Activated CD8-positive, alpha-beta memory T cell treated with anti-CD3 and anti-CD28 coated beads, Interleukin-2, amount 50 U/mL, for 24 hours (primary cell): ENCODE results near the gene HNRNPA2B1.
A peak's percentile ranks its signal among the peaks of the same experiment; 100 is the strongest.
"Not testable (repeated sequence)": the region's sequence is repeated elsewhere in the genome, so short reads cannot be mapped to it uniquely, and the experiment has no call there.

Experiments
- DNase-seq: peaks from one replicate; pipeline ENCODE4 v3.0.0-alpha.2; 2020; ENCODE audit errors: extremely low read depth

HNRNPA2B1 gene

DNA sequence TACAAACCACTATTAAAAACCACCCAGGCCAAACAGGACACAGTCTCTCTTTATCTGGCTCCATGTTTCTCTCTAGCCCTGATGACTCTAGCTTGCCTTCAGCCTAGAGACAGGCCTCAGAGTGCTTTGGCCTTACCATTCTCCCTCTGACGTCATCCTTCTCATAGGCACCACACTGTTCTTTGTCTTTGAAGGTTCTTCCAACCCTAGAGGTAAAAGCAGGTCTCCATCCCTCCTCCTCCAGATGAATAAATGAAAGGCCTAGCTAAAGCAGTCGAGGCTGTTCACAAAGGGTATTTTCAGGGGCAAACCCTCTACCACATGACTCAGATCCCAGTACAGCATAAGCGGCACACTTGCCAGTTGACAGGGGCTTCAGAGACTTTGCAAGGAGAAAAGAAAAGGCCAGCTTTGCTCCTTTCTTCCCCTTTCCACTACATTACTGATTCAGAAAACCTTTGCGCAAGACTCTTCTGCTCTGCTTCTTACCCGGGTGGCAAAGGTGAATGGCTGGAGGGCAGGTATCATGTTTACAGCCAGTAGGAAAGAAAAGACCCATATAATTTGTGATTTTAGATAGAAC, 33.8 kb downstream of the HNRNPA2B1 start:
- DNase-seq = no peak

DNA sequence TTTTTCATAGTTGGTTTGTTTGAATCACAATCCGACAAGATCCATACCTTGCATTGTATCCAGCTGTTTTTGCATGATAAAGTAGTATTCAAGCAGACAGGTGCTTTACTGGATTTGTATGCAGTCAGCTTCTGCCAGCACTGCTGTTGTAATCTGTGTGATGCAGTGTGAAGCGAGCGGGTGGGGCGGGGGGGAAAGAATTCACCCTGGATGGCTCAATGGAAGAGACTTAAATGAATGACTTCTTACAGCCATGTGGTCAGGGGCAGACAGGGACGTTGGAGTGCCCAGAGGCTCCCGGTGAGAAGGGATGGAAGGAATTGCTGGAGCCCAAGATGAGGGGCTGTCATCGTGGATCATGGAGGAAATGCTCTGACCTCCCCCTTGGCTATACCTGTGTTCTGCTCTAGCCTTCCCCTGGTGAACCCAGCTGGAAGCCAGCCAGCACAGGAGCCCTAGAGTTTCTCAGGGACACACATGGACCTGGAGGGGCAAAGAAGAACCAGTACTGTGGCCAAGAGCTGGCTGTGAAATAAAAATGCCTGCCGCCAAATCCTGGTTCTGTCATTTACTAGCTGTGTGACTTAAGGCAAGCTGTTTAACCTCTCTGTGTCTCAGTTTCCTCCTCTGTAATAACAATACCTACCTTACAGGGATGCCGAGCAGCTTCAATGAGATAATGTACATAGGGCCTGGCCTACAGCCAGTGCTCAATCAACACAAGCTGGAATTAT, 34.4 kb downstream of the HNRNPA2B1 start:
- no peak for DNase-seq

DNA sequence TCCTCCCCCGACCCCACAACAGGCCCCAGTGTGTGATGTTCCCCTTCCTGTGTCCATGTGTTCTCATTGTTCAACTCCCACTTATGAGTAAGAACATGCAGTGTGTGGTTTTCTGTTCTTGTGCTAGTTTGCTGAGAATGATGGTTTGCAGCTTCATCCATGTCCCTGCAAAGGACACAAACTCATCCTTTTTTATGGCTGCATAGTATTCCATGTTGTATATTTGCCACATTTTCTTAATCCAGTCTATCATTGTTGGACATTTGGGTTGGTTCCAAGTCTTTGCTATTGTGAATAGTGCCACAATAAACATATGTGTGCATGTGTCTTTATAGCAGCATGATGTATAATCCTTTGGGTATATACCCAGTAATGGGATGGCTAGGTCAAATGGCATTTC, 36.7 kb downstream of the HNRNPA2B1 start:
- DNase-seq = not testable (repeated sequence)

DNA sequence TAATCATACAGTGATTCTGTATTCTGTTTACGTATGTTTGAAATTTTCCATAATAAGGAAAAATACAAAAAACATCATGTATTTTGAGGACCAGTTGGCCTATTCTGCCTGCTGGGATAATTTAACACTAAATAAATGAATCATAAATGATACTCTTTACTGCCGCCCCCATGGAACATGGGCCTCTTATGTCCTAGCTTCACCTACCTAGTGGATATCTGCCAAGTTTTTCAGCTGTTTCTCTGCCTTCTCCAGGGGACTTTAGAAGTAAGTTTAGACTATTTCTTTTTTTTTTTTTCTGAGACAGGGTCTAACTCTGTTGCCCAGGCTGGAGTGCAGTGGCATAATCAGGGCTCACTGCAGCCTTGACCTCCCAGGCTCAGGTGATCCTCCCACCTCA, 38.1 kb downstream of the HNRNPA2B1 start:
- no peak for DNase-seq

DNA sequence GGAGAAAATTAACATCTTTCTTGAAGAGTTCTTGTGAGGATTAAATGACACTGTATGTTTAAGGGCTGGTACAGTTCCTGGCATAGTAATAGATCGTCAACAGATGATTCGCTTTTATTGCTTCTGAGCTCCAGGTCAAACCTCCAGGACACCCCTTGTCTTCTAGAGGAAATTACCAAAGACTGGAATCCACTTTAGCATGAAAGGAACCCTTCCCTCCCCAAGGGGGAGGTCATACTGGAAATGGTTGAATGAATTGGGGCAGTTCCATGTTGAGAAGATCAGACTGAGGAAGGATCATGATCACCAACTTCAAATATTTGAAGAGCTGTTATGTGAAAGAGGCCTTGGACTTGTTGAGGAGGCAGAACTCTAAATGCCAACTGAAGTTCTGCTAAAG, 39.6 kb downstream of the HNRNPA2B1 start:
- no peak for DNase-seq

DNA sequence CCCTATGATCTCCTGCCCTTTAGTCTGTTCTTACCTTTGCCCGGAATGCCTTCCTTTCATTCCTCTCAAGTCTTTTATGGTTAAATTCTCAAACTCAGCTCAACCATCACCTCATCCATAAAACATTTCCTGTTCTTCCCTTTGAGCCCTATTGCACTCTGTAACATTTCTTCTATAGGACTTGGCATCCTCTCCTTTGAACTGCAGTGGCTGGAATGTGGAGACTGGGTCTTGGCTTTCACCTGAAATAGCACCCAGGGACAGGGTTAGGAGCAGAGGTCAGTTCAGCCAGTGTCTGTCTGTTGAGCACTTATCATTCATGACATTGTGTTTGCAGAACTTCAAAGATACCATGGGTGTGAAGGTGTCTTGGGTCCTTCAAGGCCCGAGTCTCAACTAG, 41.3 kb downstream of the HNRNPA2B1 start:
- no peak for DNase-seq

DNA sequence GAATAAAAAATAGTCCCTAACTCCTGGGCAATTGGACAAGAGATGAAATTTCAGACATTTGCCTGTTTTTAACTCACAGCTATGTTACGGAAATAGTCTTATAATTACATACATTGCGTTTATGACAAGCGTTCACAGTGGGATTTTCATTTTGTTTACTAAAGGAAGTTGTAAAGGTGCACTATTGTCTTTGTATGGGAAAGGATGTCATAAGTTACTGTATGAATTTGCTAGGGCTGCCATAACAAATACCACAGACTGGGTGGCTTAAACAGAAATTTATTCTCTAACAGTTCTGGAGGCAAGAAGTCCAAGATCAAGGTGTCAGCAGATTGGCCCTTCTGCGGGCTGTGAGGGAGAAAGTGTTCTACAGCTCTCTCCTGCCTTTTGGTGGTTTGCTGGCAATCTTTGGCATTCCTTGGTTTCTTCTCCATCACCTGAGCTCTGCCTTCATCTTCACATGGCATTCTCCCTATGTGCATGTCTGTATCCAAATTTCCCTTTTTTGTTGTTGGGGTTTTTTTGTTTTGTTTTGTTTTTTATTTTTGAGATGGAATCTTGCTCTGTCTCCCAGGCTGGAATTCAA, 42.9 kb downstream of the HNRNPA2B1 start:
- DNase-seq = no peak

DNA sequence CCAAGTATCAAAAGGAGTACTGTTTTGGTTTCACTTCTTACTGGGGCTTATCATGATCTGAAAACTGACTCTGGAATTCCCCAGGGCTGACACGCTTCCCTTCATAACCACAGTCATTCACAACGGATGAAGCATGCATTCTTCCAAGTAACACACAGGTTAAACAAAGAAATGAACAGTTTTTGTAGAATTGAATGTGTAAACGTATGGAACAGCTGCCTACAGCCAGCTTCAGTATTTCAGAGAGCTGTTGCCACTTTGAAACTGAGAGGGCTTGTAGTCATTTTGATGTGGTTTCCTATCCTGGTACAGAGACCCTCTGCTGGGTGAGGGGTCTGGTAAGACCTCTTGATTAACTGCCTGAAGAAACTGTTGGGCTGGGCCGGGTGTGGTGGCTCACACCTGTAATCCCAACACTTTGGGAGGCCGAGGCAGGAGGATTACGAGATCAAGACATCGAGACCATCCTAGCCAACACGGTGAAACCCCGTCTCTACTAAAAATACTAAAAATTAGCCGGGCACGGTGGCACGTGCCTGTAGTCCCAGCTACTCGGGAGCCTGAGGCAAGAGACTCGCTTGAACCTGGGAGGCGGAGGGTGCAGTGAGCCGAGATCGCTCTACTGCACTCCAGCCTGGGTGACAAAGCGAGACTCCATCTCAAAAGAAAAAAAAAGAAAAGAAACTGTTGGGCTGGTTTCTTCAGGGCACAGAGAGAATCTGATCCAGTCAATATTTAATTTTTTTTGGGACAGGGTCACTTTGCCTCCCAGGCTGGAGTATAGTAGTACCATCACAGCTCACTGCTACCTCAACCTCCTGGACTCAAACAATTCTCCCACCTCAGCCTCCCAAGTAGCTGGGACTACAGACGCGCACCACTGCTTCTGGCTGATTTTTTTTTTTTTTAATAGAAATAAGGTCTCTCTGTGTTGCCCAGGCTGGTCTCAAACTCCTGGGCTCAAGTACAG, 43.8 kb downstream of the HNRNPA2B1 start:
- peak; percentile 43 for DNase-seq

DNA sequence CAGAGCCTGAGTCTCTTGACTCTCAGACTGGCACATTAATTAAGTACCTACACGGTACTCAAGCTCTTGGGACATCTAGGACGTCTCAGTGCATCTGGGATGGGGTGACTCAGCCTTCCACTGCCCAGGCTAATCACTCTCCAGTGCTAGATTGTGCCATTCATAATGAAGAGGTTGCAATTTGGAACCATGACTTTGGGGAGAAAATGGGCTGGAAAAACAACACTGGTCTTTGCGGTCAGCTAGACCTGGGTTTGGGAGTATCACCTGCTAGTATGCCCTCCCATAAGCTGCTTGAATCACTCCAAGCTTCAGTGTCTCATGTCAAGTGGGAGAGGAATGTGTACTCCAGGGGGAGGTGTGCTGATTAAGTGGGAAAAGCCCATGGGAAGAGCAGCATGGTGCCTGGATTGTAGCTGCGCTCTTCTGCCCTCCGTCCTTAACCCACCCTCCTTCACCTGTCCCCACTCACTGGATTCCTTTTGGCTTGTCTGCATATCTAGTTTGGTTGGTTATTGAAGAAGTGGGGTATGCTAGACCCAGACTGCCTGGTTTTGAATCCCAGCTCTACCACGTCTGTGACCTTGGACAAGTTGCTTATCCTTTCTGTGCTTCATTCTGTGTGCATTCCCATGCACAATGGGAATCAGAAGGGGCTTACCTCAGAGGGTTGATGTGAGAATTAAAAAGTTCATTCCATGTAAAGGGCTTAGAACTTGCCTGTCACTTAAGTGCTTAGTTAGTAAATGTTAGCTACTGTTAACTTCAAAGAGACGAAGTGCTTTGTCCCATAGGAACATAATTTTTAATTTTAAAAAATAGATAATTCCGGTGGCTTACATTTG, 44.8 kb downstream of the HNRNPA2B1 start:
- DNase-seq = no peak

DNA sequence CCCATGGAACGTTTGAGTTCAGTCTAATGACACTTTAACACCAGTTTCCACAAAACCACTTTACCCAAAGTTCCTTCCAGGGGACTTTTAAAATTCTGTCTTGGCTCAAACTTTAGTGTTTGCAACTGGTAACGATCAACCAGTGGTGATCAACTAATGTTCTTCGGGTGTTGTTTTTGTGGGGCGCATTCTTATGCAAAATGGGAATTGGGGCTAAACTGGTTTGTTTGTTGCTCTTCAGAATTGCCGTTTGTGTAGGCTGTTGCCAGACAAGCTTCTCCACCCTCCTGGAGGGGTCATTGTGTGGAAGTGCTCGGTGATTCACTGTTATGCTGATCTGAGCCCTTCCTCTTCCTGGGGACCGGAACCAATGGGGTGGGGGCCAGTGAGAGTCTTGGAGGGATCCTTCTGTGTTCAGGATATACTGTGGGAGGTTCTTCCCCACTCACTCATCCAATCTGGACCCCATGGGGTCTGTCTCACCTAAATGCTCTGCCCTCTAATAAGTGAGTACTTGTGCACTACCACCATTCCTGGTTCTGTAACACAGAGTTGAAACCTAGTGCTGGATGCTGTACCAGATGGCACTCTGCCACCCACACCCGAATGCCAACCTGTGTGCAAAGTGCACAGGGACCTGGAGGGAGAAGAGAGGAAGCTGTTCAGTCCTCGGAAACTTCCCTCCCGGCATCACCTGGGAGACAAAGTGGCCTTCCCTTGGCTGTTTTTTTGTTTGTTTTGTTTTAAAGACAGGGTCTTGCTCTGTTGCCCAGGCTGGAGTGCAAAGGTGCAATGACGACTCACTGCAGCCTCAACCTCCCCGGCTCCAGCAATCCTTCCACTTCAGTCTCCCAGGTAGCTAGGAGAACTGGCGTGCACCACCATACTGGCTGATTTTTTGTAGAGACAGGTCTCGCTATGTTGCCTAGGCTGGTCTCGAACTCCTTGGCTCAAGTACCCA, 46.4 kb downstream of the HNRNPA2B1 start:
- no peak for DNase-seq

DNA sequence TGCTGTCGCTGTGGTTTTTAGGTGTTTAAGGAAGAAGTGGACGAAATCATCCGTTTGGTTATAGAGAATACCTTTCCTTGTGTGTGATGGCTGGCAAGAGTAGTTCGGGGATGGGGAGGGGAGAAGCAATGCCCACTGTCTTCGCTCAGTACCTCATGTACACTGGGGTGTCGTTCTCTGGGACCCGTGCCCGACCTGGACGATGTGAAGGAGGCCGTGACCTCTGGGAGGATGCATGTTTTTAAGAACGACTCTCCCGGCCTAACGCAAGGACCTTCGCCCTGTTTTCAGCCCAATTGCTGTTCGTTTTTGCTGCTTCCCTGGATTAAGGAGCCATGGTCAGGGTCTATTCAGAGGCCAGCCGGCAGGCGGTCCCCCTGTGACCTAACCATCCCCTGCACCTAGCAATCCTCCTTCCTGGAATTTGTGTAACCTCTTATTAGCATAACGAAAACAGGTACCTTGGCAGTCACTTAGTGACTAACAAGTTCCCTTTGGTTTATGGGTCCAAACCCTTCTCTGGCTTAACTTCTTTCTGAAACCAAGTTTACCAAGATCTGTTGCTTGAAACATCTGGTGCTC, 47.2 kb downstream of the HNRNPA2B1 start:
- DNase-seq = no peak

DNA sequence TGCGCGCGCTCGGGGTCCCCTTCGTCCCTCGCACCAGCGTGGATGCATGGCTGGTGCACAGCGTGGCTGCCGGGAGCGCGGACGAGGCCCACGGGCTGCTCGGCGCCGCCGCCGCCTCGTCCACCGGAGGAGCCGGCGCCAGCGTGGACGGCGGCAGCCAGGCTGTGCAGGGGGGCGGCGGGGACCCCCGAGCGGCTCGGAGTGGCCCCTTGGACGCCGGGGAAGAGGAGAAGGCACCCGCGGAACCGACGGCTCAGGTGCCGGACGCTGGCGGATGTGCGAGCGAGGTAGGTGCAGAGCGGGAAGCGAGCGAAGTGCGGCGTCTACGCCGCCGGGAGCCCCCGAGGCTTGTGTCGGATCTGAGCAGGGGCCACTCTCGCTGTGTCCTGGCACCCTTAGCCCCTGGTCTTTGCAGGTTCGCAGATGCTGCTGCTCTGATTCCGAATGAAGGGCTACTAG, 47.7 kb downstream of the HNRNPA2B1 start:
- not testable (repeated sequence) for DNase-seq

DNA sequence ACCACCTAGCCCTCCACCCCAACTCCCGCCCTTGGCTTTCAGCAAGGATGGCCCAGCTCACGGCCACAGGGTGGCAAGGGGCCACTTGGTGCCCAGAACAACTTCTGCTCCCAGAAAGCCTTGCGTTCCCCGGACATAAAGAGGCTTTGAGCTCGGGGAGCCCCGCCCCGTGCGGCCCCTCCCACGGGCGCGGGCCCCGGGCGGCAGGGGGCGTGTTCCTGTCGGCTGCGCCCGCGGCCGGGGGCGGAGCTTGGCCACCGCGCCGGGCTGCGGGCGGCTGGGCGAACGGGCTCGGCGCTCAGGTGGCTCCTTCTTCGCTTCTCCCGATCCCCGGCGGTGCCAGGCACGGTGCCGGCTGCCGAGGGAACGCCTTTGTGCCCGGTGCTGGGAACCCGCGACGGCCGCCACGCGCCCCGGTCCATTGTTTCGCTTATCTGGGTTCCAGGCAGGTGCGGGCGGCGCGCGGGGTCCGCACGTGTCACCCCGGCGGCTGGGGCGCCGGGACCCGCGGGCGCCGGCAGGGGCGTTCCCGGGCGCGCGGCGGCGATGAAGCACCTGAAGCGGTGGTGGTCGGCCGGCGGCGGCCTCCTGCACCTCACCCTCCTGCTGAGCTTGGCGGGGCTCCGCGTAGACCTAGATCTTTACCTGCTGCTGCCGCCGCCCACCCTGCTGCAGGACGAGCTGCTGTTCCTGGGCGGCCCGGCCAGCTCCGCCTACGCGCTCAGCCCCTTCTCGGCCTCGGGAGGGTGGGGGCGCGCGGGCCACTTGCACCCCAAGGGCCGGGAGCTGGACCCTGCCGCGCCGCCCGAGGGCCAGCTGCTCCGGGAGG, 48.4 kb downstream of the HNRNPA2B1 start, which contains the start of gene NFE2L3:
TSS of gene NFE2L3 (plus strand) at position 246 of the 829 bp plus-strand sequence. CDS start at position 547, 301 bp downstream.
- peak; percentile 51 for DNase-seq

DNA sequence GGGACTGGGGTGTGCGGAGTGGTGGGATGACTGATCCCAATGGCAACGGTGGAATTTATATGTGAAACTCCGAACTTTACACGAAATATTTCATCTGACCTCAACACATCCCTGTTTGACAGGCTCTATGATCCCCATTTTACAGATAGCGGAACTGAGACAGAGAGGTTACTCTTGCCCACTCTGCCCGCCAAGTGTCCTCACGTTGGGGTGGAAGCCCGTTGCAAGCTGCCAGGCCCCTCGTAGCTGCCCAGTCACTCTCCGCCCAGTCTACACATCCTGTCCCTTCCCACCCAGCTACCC, 48.9 kb downstream of the HNRNPA2B1 start:
- no peak for DNase-seq

DNA sequence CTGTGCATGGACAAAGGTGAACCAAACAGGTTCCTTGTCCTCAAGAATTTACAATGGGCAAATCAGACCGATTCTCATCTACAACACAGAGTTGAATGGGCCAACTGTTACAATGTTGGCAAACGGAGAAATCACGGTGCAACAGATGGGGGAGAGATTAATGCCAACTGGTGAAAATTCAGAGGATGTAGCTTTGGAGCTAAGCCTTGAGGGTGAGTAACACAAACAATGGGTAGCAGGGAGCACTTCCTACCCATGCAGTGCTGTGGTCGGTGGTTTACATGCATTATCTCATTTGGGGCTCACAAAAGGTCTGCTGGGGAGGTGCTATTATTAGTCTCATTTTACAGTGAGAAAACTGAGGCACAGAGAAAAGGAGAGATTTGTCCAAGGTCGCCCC, 49.5 kb downstream of the HNRNPA2B1 start:
- DNase-seq = no peak

DNA sequence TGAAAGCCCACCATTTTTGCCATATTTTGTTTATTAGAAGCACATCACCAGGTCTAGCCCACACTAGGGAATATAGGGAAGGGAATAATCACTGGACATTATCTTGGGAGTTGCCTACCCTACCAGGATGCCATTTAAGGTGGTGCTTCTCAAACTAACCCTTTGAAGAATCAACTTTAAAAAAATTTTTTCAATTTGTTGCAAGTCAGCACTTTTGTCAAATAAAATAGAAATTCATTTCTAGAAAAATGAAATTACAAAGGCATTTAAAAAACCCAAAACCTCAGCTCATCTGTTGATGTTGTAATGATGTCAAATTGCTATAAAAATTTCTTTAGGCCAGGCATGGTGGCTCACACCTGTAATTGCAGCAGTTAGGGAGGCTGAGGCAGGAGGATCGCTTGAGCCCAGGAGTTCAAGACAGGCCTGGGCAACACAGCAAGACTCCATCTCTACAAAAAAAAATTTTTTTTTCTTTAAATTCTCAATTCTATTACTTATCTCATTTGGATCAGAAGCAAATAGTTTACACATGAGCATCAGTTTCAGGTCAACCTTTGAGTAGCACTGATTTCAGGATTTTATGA, 51.1 kb downstream of the HNRNPA2B1 start:
- DNase-seq = no peak

DNA sequence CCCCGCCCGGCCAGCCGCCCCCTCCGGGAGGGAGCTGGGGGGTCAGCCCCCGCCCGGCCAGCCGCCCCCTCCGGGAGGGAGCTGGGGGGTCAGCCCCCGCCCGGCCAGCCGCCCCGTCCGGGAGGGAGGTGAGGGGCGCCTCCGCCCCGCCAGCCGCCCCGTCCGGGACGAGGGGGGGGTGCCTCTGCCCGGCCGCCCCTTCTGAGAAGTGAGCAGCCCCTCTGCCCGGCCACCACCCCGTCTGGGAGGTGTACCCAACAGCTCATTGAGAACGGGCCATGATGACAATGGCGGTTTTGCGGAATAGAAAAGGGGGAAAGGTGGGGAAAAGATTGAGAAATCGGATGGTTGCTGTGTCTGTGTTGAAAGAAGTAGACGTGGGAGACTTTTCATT, 52.2 kb downstream of the HNRNPA2B1 start:
- not testable (repeated sequence) for DNase-seq

DNA sequence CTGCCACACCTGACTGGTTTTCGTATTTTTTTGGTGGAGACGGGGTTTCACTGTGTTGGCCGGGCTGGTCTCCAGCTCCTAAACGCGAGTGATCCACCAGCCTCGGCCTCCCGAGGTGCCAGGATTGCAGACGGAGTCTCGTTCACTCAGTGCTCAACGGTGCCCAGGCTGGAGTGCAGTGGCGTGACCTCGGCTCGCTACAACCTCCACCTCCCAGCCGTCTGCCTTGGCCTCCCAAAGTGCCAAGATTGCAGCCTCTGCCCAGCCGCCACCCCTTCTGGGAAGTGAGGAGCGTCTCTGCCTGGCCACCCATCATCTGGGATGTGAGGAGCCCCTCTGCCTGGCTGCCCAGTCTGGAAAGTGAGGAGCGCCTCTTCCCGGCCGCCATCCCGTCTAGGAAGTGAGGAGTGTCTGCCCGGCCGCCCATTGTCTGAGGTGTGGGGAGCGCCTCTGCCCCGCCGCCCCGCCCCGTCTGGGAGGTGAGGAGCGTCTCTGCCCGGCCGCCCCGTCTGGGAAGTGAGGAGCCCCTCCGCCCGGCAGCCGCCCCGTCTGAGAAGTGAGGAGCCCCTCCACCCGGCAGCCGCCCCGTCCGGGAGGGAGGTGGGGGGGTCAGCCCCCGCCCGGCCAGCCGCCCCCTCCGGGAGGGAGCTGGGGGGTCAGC, 52.8 kb downstream of the HNRNPA2B1 start:
- not testable (repeated sequence) for DNase-seq
